Peyer's patch (tissue), 4 donors: ENCODE results near the gene TRERF1.

Source experiments
- POLR2A ChIP-seq, 2 donors: fragments of 450-650 bp; IDR thresholded peaks; one replicate each; pipeline ENCODE4 v1.5.1; 2017; ENCODE audit warnings: antibody characterized with exemption in 2 of 2, mild to moderate bottlenecking in 2 of 2, moderate library complexity in 2 of 2
- TF ChIP-seq, protein P1 (sequence below), 6 experiments: fragments of 450-650 bp in 4 of 6; fragments of 200-600 bp in 2 of 6; sonication (generic) in 1 of 6; IDR thresholded peaks; one replicate each; pipeline ENCODE4 v1.5.1; 2017 to 2019; ENCODE audit warnings: antibody characterized with exemption in 6 of 6, mild to moderate bottlenecking in 3 of 6, moderate library complexity in 1 of 6

- TF ChIP-seq, protein P1, sequence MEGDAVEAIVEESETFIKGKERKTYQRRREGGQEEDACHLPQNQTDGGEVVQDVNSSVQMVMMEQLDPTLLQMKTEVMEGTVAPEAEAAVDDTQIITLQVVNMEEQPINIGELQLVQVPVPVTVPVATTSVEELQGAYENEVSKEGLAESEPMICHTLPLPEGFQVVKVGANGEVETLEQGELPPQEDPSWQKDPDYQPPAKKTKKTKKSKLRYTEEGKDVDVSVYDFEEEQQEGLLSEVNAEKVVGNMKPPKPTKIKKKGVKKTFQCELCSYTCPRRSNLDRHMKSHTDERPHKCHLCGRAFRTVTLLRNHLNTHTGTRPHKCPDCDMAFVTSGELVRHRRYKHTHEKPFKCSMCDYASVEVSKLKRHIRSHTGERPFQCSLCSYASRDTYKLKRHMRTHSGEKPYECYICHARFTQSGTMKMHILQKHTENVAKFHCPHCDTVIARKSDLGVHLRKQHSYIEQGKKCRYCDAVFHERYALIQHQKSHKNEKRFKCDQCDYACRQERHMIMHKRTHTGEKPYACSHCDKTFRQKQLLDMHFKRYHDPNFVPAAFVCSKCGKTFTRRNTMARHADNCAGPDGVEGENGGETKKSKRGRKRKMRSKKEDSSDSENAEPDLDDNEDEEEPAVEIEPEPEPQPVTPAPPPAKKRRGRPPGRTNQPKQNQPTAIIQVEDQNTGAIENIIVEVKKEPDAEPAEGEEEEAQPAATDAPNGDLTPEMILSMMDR (IDR thresholded peaks at IDR 0.05): peak in 1 of 6 experiments; percentile 8
- peak in 1 of 2 donors; percentile 51 for TF ChIP-seq POLR2A (IDR thresholded peaks at IDR 0.05)
Measured at GRCh38 chr6:42226645-42227143, 225.0 kb downstream of the TRERF1 start.
